Dermis blood vessel endothelial cell (primary cell): ENCODE results near the gene FZD7. TPM values are rescaled to one million over a fixed set of nuclear protein-coding genes. Genes with fewer than 3 reads are reported as not detected.

Experiments used
- DNase-seq: peaks from one replicate; pipeline ENCODE4 v3.0.0; 2010
- total RNA-seq: library from RNA; depleted of rRNA; stranded (reverse); fragments of >200 nt; gene quantifications from 2 replicates; pipeline ENCODE4 v1.2.3, GENCODE V29; 2014

FZD7 gene
- total RNA-seq, 1 donor from 2014 or later, result 0.68 TPM

DNA sequence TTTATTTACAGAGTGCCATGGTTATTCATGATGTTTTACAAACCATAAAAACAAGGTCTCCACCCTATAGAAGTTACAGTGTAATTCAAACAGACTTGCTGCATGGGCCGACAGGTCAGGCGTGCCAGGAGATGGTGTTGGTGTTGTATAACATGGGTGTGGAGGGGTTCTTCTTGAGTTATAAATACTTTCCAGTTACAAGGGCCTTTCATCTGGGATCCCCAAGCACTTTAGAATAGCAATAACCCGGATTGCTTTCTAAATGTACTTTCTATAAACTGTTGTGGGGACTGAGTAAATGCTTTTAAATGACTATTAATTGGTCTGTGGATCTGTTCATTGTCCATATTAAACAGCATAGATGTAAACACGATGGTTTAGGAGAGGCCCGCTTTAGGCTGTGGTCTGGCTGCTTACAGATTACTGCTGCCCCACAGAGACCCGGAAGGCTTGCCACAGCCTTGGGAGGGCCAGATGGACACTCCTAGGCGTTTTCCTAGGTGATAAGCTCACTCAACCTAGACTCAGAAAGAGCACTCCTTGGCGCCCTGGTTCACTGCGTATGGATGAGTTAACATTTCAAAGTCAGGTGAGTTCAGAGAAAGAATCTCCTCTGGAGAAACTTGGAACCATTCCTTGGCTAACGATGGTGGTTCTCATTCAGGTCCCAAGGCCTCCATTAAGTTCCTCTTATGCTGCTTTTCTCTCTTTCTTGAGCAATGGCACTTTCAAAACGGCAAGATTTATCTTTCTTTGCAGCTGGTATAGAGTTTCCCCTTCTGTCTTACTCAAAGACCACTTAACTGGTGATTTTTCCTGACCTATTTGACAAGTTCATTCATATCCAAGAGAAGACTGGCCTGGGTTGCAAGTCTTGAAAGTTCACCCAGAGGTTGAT is 35.8 kb downstream of the FZD7 start:
- DNase-seq, result no peak

DNA sequence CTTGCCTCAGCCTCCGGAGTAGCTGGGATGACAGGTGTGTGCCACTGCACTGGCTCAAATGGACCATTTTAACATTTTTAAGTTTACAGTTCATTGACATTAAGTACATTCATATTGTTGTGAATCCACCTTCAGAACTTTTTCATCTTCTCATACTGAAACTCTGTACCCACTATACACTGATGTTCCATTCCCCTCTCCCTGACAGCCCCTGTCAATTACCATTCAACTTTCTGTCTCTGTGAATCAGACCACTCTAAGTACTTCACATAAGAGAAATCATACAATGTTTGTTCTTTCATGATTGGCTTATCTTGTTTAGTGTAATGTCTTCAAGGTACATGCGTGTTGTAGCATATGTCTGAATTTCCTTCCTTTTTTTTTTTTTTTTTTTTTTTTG is 37.5 kb downstream of the FZD7 start:
- DNase-seq, result no peak

DNA sequence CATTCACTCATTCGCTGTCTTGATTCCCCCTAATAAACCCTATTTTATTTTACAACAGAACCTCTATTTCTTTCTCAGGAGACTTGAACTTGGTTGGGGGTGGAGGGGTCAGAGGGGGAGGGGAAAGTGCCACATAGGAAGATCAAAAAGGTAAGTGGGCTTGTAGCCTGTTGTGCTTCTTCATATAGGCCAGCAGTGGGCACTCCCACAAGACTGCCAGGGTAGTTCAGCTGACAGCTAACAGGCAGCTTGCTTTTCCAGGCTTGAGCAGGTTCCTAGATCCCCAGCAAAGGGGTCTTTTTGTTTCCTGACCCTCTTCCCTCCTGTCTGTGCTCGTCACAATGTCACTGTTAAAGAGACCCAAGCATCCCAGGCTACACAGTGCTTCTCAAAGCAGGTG is 38.6 kb downstream of the FZD7 start:
- DNase-seq, result no peak

DNA sequence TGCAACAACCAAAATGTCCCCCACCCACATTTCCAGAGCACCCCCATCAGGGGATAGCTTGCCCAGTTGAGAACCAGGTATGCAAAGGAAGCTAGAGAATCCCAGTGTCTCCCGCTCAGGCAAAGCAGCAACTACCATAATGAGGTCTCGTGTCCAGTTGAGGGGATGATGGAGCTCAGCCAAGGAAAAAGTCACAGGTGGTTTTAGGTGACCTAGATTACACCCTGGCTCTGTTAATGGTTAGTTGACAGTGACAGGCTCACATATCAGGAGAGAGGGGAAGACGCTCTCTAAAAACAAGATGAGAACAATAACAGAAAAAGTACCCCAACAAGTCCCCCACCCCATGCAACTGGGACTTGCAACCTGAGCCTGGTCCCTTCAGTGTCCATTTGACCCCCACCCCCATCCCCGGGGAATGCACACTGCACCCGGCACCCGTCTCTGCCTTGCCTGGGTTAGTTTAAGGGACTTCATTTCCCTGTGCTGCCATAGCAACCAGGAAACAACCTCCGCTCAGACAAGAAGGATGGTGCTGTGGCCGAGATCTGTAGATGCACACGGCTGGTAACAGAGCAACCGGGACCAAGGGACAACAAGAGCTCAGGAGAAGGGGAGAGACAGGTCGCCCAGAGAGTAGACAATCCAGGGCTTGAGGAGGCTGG is 39.2 kb downstream of the FZD7 start, which contains the start of gene KIAA2012:
TSS of gene KIAA2012 (plus strand) at position 519 of the 665 bp plus-strand sequence. CDS start 373 bp downstream, outside the sequence.
- no peak for DNase-seq

DNA sequence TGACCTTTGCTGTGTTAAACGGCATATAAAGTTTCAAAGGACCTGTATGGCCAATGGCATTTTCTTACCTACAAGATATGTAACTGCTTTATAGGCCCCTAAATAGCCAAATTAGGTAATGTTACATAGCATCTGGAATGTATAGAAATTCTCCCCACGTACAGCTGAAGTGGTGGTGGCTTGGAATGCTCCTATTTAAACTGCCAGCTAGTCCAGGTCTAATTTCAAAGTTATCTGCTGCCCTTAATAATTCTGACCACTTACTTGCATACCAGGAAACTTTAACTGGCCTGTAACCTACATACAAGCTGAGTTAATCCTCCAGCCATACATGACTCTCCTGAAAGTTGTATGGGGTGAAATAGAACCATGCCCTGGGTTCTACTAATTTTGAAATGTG is 40.7 kb downstream of the FZD7 start:
- DNase-seq, result no peak

DNA sequence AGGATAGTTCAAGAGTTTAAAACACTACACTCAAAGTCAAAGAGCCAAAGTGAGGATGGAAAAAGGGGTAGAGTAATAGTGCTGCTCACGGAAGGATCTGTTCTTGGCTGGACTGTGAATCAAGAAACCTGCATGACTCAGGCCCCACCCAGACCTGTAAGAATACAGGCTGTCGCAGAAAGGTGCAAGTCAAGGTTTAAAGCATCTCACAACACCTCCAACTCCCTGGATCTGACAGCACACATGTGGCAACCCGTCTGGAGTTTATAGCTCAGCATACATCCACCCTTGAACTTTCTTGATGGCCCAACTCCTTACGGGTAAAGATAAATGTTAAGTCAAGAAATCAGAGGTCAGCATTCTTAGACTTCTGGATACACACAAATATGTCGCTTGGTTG is 45.7 kb downstream of the FZD7 start:
- no peak for DNase-seq

DNA sequence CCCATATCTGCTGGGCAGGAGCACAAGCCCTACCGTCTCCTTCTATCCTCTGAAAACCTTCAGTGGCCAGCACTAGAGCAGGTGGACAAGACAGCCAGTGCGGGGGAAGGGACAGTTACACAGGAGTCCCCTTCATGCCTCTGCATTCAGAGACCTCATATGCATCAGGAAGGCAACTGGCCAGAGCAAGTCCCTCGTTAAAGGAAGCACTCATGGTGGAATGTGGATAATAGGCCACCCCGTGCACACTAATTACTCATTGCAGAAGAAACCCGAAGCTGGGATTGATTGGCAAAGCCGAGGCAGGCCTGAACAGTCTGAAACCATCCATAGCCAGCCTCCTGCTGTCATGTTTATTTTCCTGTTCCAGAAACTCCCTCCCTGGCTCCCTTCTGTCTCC is 50.6 kb downstream of the FZD7 start:
- no peak for DNase-seq

Other genes with a start within 250 kb of the FZD7 start
- gene CDK15, start 227.3 kb upstream of the FZD7 start, total RNA-seq, result not detected in 2 replicates
- gene KIAA2012, start 39.4 kb downstream of the FZD7 start, total RNA-seq, result not detected in 2 replicates
- gene SUMO1, start 204.7 kb downstream of the FZD7 start, total RNA-seq, result 123 and 132 TPM in 2 replicates
- gene NOP58, start 231.9 kb downstream of the FZD7 start, total RNA-seq, result 55.1 and 61.6 TPM in 2 replicates